Measurements from ENCODE around the gene PEAK3. TPM values are rescaled to one million over a fixed set of nuclear protein-coding genes. Genes with fewer than 3 reads are reported as not detected.
A peak's percentile ranks its signal among the peaks of the same experiment; 100 is the strongest.

The PEAK3 gene
- total RNA-seq, 2 donors from 2014 or later: 0.27 to 0.80 TPM

GRCh38 chr19:2237051-2237868 is 44.7 kb downstream of the PEAK3 start:
- intact Hi-C loops (cut with DNase I): loop anchor here (2.0 to 10.0 kb wide), 5 partner anchors 36 to 155 kb away; partner anchors contain the start of genes AP3D1, LSM7 and SPPL2B
- peaks cover 29% of the 10 kb centered on the region for H3K4me1 ChIP-seq (replicated peaks)
- no peak for DNase-seq (ENCODE audit: low spot score)

GRCh38 chr19:2236314-2237050 is 45.5 kb downstream of the PEAK3 start, which contains the start of the genes PLEKHJ1 and SF3A2:
Gene PLEKHJ1, minus strand, starts transcription at chr19:2236329. Its CDS starts 81 bp downstream, at chr19:2236248.
Gene SF3A2, plus strand, starts transcription at chr19:2236824. Its CDS starts 6,595 bp downstream, at chr19:2243419.
- H3K4me1 ChIP-seq (replicated peaks): peaks cover 26% of the 10 kb centered on the region
- WGBS: under 1% methylated on average over 78 of the region's 80 CpGs
- H3K9me3 ChIP-seq: no peaks in the 10 kb centered on the region
- peak; percentile 91 for DNase-seq (ENCODE audit: low spot score)
- peak within 1 kb of the TSS; percentile 97 to 98 for H3K27ac ChIP-seq
- no peaks in the 10 kb centered on the region for H3K27me3 ChIP-seq (replicated peaks; ENCODE audit: insufficient read depth)
- intact Hi-C loops (cut with DNase I): loop anchor here (2.0 to 10.0 kb wide), 5 partner anchors 36 to 156 kb away; partner anchors contain the start of genes AP3D1, LSM7 and SPPL2B
- no peaks in the 10 kb centered on the region for H3K36me3 ChIP-seq
- H3K4me3 ChIP-seq: peak within 1 kb of the TSS; percentile 81 to 95
- TF ChIP-seq POLR2A (IDR thresholded peaks at IDR 0.05) (peak; percentile 64), POLR2AphosphoS5 (IDR thresholded peaks at IDR 0.05) (peak; percentile 95), CTCF (IDR thresholded peaks at IDR 0.05) (peak; percentile 99 to 100 (median 100))

More at GRCh38 chr19:2237051-2237868, 44.7 kb downstream of the PEAK3 start:
- no peaks in the 10 kb centered on the region for H3K36me3 ChIP-seq
- H3K27me3 ChIP-seq (replicated peaks; ENCODE audit: insufficient read depth): no peaks in the 10 kb centered on the region
- WGBS: 40% methylated on average over 43 of the region's 43 CpGs
- TF ChIP-seq CTCF (IDR thresholded peaks at IDR 0.05): no peak
- H3K9me3 ChIP-seq: no peaks in the 10 kb centered on the region
- H3K27ac ChIP-seq: peak overlapping the region; percentile 97 to 98
- H3K4me3 ChIP-seq: peak overlapping the region; percentile 81 to 95

GRCh38 chr19:2236064-2236313 is 46.0 kb downstream of the PEAK3 start:
- H3K4me3 ChIP-seq: peak overlapping the region; percentile 81 to 95
- intact Hi-C loops (cut with DNase I): loop anchor here (2.0 to 10.0 kb wide), 5 partner anchors 37 to 156 kb away; partner anchors contain the start of genes AP3D1, LSM7 and SPPL2B

GRCh38 chr19:2235381-2236063 is 46.5 kb downstream of the PEAK3 start:
- H3K4me1 ChIP-seq (replicated peaks): peaks cover 19% of the 10 kb centered on the region
- H3K36me3 ChIP-seq: no peaks in the 10 kb centered on the region
- no peaks in the 10 kb centered on the region for H3K27me3 ChIP-seq (replicated peaks; ENCODE audit: insufficient read depth)
- intact Hi-C loops (cut with DNase I): loop anchor here (2.0 to 10.0 kb wide), 5 partner anchors 37 to 157 kb away; partner anchors contain the start of genes AP3D1, LSM7 and SPPL2B
- peak overlapping the region; percentile 81 to 95 for H3K4me3 ChIP-seq
- no peak for DNase-seq (ENCODE audit: low spot score)
- H3K9me3 ChIP-seq: no peaks in the 10 kb centered on the region
- TF ChIP-seq CTCF (IDR thresholded peaks at IDR 0.05) (no peak), POLR2A (IDR thresholded peaks at IDR 0.05) (no peak), POLR2AphosphoS5 (IDR thresholded peaks at IDR 0.05) (no peak)
- WGBS: under 1% methylated on average over 33 of the region's 48 CpGs
- H3K27ac ChIP-seq: peak overlapping the region; percentile 97 to 98

More at GRCh38 chr19:2236064-2236313, 46.0 kb downstream of the PEAK3 start:
- under 1% methylated on average over 28 of the region's 28 CpGs for WGBS
- Histone ChIP-seq H3K4me1 (replicated peaks) (peaks cover 21% of the 10 kb centered on the region), H3K9me3 (no peaks in the 10 kb centered on the region), H3K27me3 (replicated peaks; ENCODE audit: insufficient read depth) (no peaks in the 10 kb centered on the region), H3K36me3 (no peaks in the 10 kb centered on the region), H3K27ac (peak overlapping the region; percentile 97 to 98)
- DNase-seq (ENCODE audit: low spot score): no peak
- TF ChIP-seq CTCF (IDR thresholded peaks at IDR 0.05): no peak
- TF ChIP-seq POLR2AphosphoS5 (IDR thresholded peaks at IDR 0.05): no peak
- no peak for TF ChIP-seq POLR2A (IDR thresholded peaks at IDR 0.05)
